Measurements from ENCODE around the gene FGF9. TPM values are rescaled to one million over a fixed set of nuclear protein-coding genes. Genes with fewer than 3 reads are reported as not detected.

Gene FGF9
- total RNA-seq, 4 donors from 2014 or later: 0.27 to 1.8 (median 1.4) TPM; not detected in 1

GRCh38 chr13:21694831-21695230 lies 24.0 kb downstream of the FGF9 start:
- TF ChIP-seq CTCF (IDR thresholded peaks at IDR 0.05) (no peak), POLR2A (IDR thresholded peaks at IDR 0.05) (no peak), POLR2AphosphoS5 (IDR thresholded peaks at IDR 0.05) (no peak), EP300 (IDR thresholded peaks at IDR 0.05; ENCODE audit: low read depth) (no peak)
- Histone ChIP-seq H3K4me1 (peaks cover 0 to 4% (median 1%) of the 10 kb centered on the region in 4 donors), H3K27me3 (no peaks in the 10 kb centered on the region), H3K36me3 (no peaks in the 10 kb centered on the region), H3K9me3 (no peaks in the 10 kb centered on the region), H3K4me3 (no peak overlapping the region), H3K27ac (no peak overlapping the region)
- in situ Hi-C loops (cut with MboI; ENCODE audit: low pct_ligation_motif_present in 1 of 4, low pct_unique_long_range_greater_than_20kb in 1 of 4, low sequenced_read_pairs in 3 of 4) (no loop called here), intact Hi-C loops (cut with DNase I; ENCODE audit: low total_unique reads) (no loop called here)
- WGBS, 2 donors (ENCODE audit: low coverage in 1 of 2): 67% methylated on average over 4 of the region's 4 CpGs; no CpG with 5 or more reads in 1 of the 2 donors
- DNase-seq: no peak

DNA sequence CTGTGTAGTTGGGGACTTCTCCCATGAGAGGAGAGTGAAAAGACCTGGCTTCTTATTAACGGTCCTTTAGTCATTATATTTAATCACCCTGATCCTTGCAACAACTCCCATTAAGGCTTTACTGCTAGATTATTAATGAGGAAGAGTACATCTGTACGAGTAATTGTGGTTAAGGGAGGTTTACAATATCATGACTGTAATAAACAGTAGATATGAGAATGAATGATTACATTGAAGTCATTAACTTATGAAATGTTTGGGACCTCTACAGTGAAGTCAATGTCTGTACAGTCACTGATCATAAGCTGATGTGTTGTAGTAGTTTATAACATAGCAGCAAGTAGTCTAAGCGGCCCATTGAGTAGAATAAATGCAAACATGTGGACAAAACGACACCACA lies 24.7 kb downstream of the FGF9 start:
- in situ Hi-C loops (cut with MboI; ENCODE audit: low pct_ligation_motif_present in 1 of 4, low pct_unique_long_range_greater_than_20kb in 1 of 4, low sequenced_read_pairs in 3 of 4): no loop called here

GRCh38 chr13:21696865-21697448 lies 26.1 kb downstream of the FGF9 start:
- Histone ChIP-seq H3K27me3 (no peaks in the 10 kb centered on the region), H3K4me1 (peaks cover 0 to 4% (median 1%) of the 10 kb centered on the region in 4 donors), H3K4me3 (no peak overlapping the region), H3K27ac (no peak overlapping the region), H3K9me3 (no peaks in the 10 kb centered on the region), H3K36me3 (no peaks in the 10 kb centered on the region)
- in situ Hi-C loops (cut with MboI; ENCODE audit: low pct_ligation_motif_present in 1 of 4, low pct_unique_long_range_greater_than_20kb in 1 of 4, low sequenced_read_pairs in 3 of 4): no loop called here
- no peak for TF ChIP-seq EP300 (IDR thresholded peaks at IDR 0.05; ENCODE audit: low read depth)
- TF ChIP-seq POLR2AphosphoS5 (IDR thresholded peaks at IDR 0.05): no peak
- no peak for TF ChIP-seq CTCF (IDR thresholded peaks at IDR 0.05)
- TF ChIP-seq POLR2A (IDR thresholded peaks at IDR 0.05): no peak
- intact Hi-C loops (cut with DNase I; ENCODE audit: low total_unique reads): no loop called here
- no peak for DNase-seq
- 51 to 63% methylated on average over 3 of the region's 3 CpGs for WGBS, 2 donors (ENCODE audit: low coverage in 1 of 2)

More for the DNA sequence above, 24.7 kb downstream of the FGF9 start:
- H3K4me1 ChIP-seq: peaks cover 0 to 4% (median 1%) of the 10 kb centered on the region in 4 donors
- no peak for TF ChIP-seq POLR2AphosphoS5 (IDR thresholded peaks at IDR 0.05)
- no peak for TF ChIP-seq POLR2A (IDR thresholded peaks at IDR 0.05)
- H3K27ac ChIP-seq: no peak overlapping the region
- DNase-seq: no peak
- intact Hi-C loops (cut with DNase I; ENCODE audit: low total_unique reads): no loop called here
- no peak overlapping the region for H3K4me3 ChIP-seq
- H3K9me3 ChIP-seq: no peaks in the 10 kb centered on the region
- H3K36me3 ChIP-seq: no peaks in the 10 kb centered on the region
- H3K27me3 ChIP-seq: no peaks in the 10 kb centered on the region
- WGBS, 2 donors (ENCODE audit: low coverage in 1 of 2): 71 to 91% methylated on average over 2 to 4 of the region's 4 CpGs

DNA sequence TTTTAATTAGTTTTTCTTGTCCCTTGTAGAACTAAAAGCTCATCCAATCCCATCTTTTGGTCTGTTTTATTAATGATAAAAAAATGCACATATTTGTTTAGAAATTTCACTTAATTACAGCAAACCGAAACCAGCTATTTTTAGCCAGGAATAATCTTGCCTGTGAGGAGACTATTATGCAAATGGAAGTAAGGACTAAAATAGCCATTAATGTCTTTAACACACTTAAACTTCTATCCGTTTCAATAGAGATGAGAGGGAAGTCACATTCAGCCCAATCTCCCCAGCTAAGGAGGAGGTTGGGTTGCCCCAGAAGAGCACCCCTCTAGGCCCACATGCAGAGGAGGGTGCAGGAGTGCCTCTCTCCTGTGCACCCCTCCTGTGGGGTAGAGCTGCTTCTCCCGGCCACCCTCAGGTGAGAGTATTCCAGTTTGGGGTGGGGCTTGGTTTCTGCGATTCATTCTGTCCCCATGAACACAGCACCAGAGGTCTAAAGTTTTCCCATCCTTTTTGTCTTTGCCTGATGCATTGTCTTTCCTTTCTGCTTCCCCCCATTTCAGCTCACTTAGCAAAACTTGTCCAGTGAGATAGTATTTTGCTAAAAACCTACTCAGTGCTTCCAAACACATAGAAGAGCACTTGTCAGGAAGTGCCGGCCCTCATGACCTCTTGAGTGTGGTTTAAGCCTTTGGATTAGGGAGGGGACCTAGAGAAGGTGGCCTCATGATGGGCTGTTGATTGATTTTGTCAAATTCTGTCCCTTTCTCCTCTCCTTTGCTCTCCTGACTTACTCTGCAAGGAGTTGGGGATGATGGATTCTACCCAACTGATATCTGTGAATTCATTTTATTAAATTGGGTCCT lies 28.2 kb downstream of the FGF9 start:
- Histone ChIP-seq H3K4me1 (peaks cover 0 to 4% (median 1%) of the 10 kb centered on the region in 4 donors), H3K36me3 (no peaks in the 10 kb centered on the region), H3K27ac (no peak overlapping the region), H3K4me3 (no peak overlapping the region), H3K9me3 (no peaks in the 10 kb centered on the region), H3K27me3 (no peaks in the 10 kb centered on the region)
- 48 to 78% methylated on average over 2 to 5 of the region's 5 CpGs for WGBS, 2 donors (ENCODE audit: low coverage in 1 of 2)
- no peak for DNase-seq
- in situ Hi-C loops (cut with MboI; ENCODE audit: low pct_ligation_motif_present in 1 of 4, low pct_unique_long_range_greater_than_20kb in 1 of 4, low sequenced_read_pairs in 3 of 4): no loop called here
- TF ChIP-seq CTCF (IDR thresholded peaks at IDR 0.05): no peak
- intact Hi-C loops (cut with DNase I; ENCODE audit: low total_unique reads): no loop called here

All from transverse colon (tissue), 4 donors.